ENCODE results near the gene SERPINH1. TPM values are rescaled to one million over a fixed set of nuclear protein-coding genes. Genes with fewer than 3 reads are reported as not detected.

The SERPINH1 gene
- total RNA-seq, 2 experiments from 2014 or later: 15.2 to 17.4 TPM

DNA sequence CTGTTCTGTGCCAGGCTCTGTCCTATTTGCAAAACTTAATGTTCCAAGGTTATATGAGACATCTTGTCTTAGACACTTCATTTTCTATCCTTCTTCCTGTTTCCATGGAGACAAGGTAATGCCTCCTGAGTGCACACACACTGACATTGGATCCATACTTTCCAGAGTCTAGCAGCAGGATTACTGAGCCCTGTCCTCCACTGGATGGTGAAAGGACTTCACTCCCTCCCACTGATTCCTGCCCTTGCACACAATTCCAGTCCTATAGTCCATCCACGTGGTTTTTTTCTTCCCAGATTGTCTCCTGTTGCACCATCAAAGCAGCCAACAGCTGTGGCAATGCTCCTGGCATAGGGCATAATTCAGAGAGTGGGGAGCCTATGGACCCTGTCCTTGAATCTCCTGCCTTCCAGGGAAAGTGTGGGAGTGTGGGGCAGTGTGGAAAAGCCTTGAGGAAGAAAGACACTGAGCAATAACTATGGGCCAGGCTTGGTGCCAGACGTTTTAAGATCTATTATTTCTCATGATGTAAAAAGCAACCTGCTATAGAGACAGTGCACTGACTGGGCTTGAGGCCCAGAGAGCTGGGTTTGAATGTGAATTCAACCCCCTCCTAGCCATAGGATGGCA is 31.3 kb downstream of the SERPINH1 start:
- H3K27ac Mint-ChIP-seq: no peak overlapping the region
- H3K27me3 Mint-ChIP-seq: no peaks in the 10 kb centered on the region
- H3K36me3 Mint-ChIP-seq: no peaks in the 10 kb centered on the region
- H3K9me3 Mint-ChIP-seq: no peaks in the 10 kb centered on the region
- ChIA-PET POLR2A (no interaction called here), CTCF (no interaction called here)
- H3K4me3 Mint-ChIP-seq: no peak overlapping the region
- DNase-seq: no peak
- peaks cover 12% of the 10 kb centered on the region for H3K4me1 Mint-ChIP-seq (ENCODE audit: low read depth)
- intact Hi-C loops (cut with micrococcal nuclease): no loop called here

GRCh38 chr11:75594211-75594610 is 32.2 kb downstream of the SERPINH1 start:
- H3K4me1 Mint-ChIP-seq (ENCODE audit: low read depth): peaks cover 12% of the 10 kb centered on the region
- ChIA-PET CTCF (interaction anchor here (1.0 to 1.2 kb wide), 2 partner anchors 8 to 17 kb away, joined by 4 to 6 read pairs; no protein-coding TSS in a partner anchor), POLR2A (no interaction called here)
- H3K27ac Mint-ChIP-seq: no peak overlapping the region
- no peaks in the 10 kb centered on the region for H3K9me3 Mint-ChIP-seq
- H3K4me3 Mint-ChIP-seq: no peak overlapping the region
- no peaks in the 10 kb centered on the region for H3K27me3 Mint-ChIP-seq
- intact Hi-C loops (cut with micrococcal nuclease): no loop called here
- H3K36me3 Mint-ChIP-seq: no peaks in the 10 kb centered on the region
- DNase-seq: no peak

DNA sequence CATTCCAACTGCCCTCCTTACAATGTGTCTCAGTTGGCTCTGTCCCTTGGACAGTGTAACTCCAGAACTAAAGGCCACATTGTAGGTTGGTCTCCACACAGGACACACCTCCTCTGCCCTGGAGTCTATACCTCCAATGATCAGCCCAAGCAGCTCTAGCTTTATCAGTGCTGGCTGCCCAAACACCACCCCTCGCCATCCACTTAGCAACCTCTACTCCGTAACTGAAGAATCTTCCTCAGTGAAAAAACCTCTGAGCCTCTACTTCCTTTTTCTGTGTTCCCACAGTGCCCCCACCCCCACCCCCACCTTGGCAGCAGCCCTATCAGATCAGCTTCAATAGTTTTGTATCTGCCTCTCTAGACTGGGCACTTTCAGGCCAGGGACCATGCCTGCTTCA is 33.4 kb downstream of the SERPINH1 start:
- Mint-ChIP-seq H3K27me3 (no peaks in the 10 kb centered on the region), H3K36me3 (no peaks in the 10 kb centered on the region), H3K27ac (no peak overlapping the region), H3K4me1 (ENCODE audit: low read depth) (peaks cover 12% of the 10 kb centered on the region), H3K9me3 (no peaks in the 10 kb centered on the region), H3K4me3 (no peak overlapping the region)
- DNase-seq: no peak
- POLR2A ChIA-PET: interaction anchor here (0.9 kb wide), 1 partner anchor 35 kb away, joined by 3 read pairs; no protein-coding TSS in a partner anchor
- CTCF ChIA-PET: interaction anchor here (0.7 to 1.2 kb wide), 2 partner anchors 16 to 18 kb away, joined by 3 to 6 read pairs; no protein-coding TSS in a partner anchor
- intact Hi-C loops (cut with micrococcal nuclease): no loop called here

GRCh38 chr11:75596914-75597313 is 34.9 kb downstream of the SERPINH1 start:
- H3K4me3 Mint-ChIP-seq: no peak overlapping the region
- H3K27ac Mint-ChIP-seq: no peak overlapping the region
- H3K9me3 Mint-ChIP-seq: no peaks in the 10 kb centered on the region
- H3K4me1 Mint-ChIP-seq (ENCODE audit: low read depth): peaks cover 11% of the 10 kb centered on the region
- intact Hi-C loops (cut with micrococcal nuclease): no loop called here
- ChIA-PET POLR2A (no interaction called here), CTCF (interaction anchor here (1.1 kb wide), 1 partner anchor 235 kb away, joined by 3 read pairs; no protein-coding TSS in a partner anchor)
- no peaks in the 10 kb centered on the region for H3K36me3 Mint-ChIP-seq
- no peak for DNase-seq
- H3K27me3 Mint-ChIP-seq: no peaks in the 10 kb centered on the region

DNA sequence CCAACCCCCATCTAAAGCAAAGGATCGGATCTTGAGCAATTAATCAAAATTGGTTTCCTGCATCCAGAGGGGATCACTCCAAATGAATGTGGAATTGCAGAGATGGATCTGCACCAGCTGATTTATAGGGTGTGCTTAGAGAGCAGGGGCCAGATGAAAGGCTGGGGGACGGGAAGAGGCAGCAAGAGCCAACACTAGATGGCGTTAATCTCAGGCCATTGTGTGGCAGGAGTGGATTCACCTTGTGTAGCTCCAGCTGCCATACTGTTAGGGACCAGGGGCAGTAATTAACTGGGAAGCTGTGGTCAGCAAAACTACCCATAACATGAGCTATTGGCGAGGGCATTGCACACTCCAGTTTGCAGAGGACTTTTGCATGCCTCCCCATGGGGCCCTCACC is 35.6 kb downstream of the SERPINH1 start:
- H3K9me3 Mint-ChIP-seq: no peaks in the 10 kb centered on the region
- no peak overlapping the region for H3K4me3 Mint-ChIP-seq
- no peaks in the 10 kb centered on the region for H3K27me3 Mint-ChIP-seq
- intact Hi-C loops (cut with micrococcal nuclease): no loop called here
- H3K36me3 Mint-ChIP-seq: no peaks in the 10 kb centered on the region
- POLR2A ChIA-PET: no interaction called here
- peaks cover 4% of the 10 kb centered on the region for H3K4me1 Mint-ChIP-seq (ENCODE audit: low read depth)
- CTCF ChIA-PET: interaction anchor here (0.6 to 1.7 kb wide), 10 partner anchors 9 to 731 kb away, joined by 3 to 6 read pairs (median 3); no protein-coding TSS in a partner anchor
- peak; percentile 18 for DNase-seq
- H3K27ac Mint-ChIP-seq: no peak overlapping the region

DNA sequence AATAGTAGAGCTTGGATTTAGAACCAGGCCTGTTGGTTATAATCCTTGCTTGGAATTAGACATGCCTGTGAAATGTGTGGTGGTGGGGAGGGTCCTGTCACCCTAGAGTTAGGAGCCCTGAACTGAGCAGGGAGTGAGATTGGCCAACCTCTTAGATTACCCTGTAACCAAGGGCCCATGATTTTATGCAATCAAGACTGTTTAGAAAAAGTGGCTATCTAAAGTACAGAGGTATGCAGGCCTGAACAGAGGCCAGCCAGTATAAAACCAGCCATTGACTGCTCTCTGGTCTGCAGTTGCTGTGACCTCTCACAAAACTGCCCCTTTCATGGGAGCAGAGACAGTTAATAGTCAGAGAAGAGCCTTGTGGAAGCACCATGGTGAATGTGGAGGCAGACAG is 36.2 kb downstream of the SERPINH1 start:
- Mint-ChIP-seq H3K36me3 (no peaks in the 10 kb centered on the region), H3K27me3 (no peaks in the 10 kb centered on the region), H3K27ac (no peak overlapping the region), H3K4me3 (no peak overlapping the region), H3K9me3 (no peaks in the 10 kb centered on the region), H3K4me1 (ENCODE audit: low read depth) (no peaks in the 10 kb centered on the region)
- CTCF ChIA-PET: interaction anchor here (0.6 to 1.7 kb wide), 10 partner anchors 10 to 730 kb away, joined by 3 to 6 read pairs (median 3); no protein-coding TSS in a partner anchor
- POLR2A ChIA-PET: no interaction called here
- intact Hi-C loops (cut with micrococcal nuclease): no loop called here
- DNase-seq: no peak

GRCh38 chr11:75598900-75599299 is 36.8 kb downstream of the SERPINH1 start:
- H3K27me3 Mint-ChIP-seq: no peaks in the 10 kb centered on the region
- intact Hi-C loops (cut with micrococcal nuclease): no loop called here
- H3K4me3 Mint-ChIP-seq: no peak overlapping the region
- DNase-seq: no peak
- H3K4me1 Mint-ChIP-seq (ENCODE audit: low read depth): no peaks in the 10 kb centered on the region
- H3K36me3 Mint-ChIP-seq: no peaks in the 10 kb centered on the region
- H3K27ac Mint-ChIP-seq: no peak overlapping the region
- ChIA-PET POLR2A (no interaction called here), CTCF (interaction anchor here (1.1 to 1.7 kb wide), 3 partner anchors 9 to 107 kb away, joined by 4 to 5 read pairs (median 5); no protein-coding TSS in a partner anchor)
- no peaks in the 10 kb centered on the region for H3K9me3 Mint-ChIP-seq

- intact Hi-C loops (cut with micrococcal nuclease): no loop called here
- H3K4me3 Mint-ChIP-seq: no peak overlapping the region
- no peak for DNase-seq
- ChIA-PET POLR2A (no interaction called here), CTCF (no interaction called here)
- H3K9me3 Mint-ChIP-seq: no peaks in the 10 kb centered on the region
- no peak overlapping the region for H3K27ac Mint-ChIP-seq
- peaks cover 3% of the 10 kb centered on the region for H3K27me3 Mint-ChIP-seq
- no peaks in the 10 kb centered on the region for H3K4me1 Mint-ChIP-seq (ENCODE audit: low read depth)
- H3K36me3 Mint-ChIP-seq: no peaks in the 10 kb centered on the region
Observed at GRCh38 chr11:75600356-75600755, 38.3 kb downstream of the SERPINH1 start.

GRCh38 chr11:75601494-75601893 is 39.4 kb downstream of the SERPINH1 start:
- ChIA-PET POLR2A (no interaction called here), CTCF (no interaction called here)
- intact Hi-C loops (cut with micrococcal nuclease): no loop called here
- Mint-ChIP-seq H3K4me3 (no peak overlapping the region), H3K27me3 (peaks cover 3% of the 10 kb centered on the region), H3K27ac (no peak overlapping the region), H3K4me1 (ENCODE audit: low read depth) (no peaks in the 10 kb centered on the region), H3K9me3 (no peaks in the 10 kb centered on the region), H3K36me3 (no peaks in the 10 kb centered on the region)
- no peak for DNase-seq

GRCh38 chr11:75602951-75603350 is 40.9 kb downstream of the SERPINH1 start:
- Mint-ChIP-seq H3K36me3 (no peaks in the 10 kb centered on the region), H3K4me3 (no peak overlapping the region), H3K4me1 (ENCODE audit: low read depth) (no peaks in the 10 kb centered on the region), H3K27me3 (peaks cover 3% of the 10 kb centered on the region), H3K9me3 (no peaks in the 10 kb centered on the region), H3K27ac (no peak overlapping the region)
- ChIA-PET POLR2A (no interaction called here), CTCF (interaction anchor here (0.7 to 1.0 kb wide), 2 partner anchors 8 to 54 kb away, joined by 3 to 4 read pairs; no protein-coding TSS in a partner anchor)
- no peak for DNase-seq
- intact Hi-C loops (cut with micrococcal nuclease): no loop called here

DNA sequence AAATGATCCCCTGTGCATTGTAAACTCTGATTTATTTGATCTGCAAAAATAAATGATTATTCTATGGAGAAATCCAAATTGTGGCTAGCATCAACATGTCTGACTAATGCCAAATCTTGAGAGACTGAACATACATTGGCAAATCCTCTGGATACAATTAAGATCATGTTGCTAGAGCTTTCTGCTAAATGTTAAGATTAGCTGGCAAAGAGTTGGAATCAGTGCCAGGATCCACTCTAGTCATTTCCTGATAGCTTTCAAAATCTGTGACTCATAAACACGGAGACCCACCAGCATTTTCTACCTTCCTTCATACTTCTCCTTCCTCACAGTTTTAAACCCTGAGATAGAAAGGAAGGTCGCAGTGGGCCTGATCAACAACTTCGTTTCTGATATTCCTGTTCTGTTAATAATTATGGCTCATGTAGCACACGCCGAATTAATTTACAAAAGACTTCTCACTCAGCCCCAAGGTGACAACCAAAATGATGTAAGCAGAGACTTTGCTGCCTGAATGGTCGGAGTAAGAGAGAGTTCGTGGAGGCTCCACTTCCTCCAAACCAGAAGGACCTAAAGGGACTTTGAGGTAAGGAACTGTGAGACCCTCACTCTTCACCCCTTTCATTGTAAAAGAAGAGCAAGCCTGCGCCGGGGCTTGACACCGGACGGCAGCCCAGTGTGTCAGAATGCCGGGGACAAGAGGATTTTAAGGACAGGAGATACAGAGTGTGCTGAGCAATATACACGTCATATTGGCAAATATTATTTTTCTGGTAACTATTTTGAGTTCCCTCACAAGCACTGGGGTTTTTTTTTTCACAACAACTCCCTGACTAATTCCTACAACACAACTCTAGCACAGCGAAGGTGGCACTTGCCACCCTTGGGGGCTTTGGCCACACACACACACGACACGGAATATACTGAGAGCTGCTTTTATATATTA is 42.0 kb downstream of the SERPINH1 start:
- ChIA-PET POLR2A (no interaction called here), CTCF (interaction anchor here (0.6 to 0.9 kb wide), 2 partner anchors 102 to 659 kb away, joined by 3 read pairs; no protein-coding TSS in a partner anchor)
- Mint-ChIP-seq H3K4me1 (ENCODE audit: low read depth) (no peaks in the 10 kb centered on the region), H3K27ac (no peak overlapping the region), H3K9me3 (no peaks in the 10 kb centered on the region), H3K4me3 (no peak overlapping the region), H3K27me3 (peaks cover 3% of the 10 kb centered on the region), H3K36me3 (no peaks in the 10 kb centered on the region)
- DNase-seq: no peak
- intact Hi-C loops (cut with micrococcal nuclease): no loop called here

DNA sequence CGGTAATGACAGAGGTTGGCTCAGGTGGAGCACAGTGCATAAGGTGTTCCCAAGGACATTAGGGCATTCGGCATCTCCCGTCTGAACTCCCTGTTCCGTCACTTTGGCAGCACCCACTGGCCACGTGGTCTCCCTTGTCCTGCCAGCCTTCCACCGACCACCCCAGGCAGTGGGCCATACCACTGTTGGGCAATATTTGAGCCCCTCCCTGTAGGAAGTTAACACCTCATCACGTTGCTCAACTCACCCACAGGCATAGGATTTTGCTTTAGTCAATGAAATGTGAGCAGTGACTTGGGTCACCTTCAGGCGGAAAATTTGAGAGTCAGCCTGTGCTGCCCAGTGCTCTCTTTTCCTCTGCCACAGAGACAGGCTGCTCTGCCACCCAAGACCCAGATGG is 44.0 kb downstream of the SERPINH1 start:
- Mint-ChIP-seq H3K4me3 (no peak overlapping the region), H3K27ac (no peak overlapping the region), H3K36me3 (no peaks in the 10 kb centered on the region), H3K27me3 (peaks cover 3% of the 10 kb centered on the region), H3K9me3 (no peaks in the 10 kb centered on the region), H3K4me1 (ENCODE audit: low read depth) (no peaks in the 10 kb centered on the region)
- CTCF ChIA-PET: no interaction called here
- DNase-seq: no peak
- POLR2A ChIA-PET: no interaction called here
- intact Hi-C loops (cut with micrococcal nuclease): no loop called here

Data from activated CD4-positive, alpha-beta memory T cell treated with anti-CD3 and anti-CD28 coated beads for 36 hours (primary cell).